Activated CD8-positive, alpha-beta T cell treated with anti-CD3 and anti-CD28 coated beads, Interleukin-2, amount 10 ng/mL, durations not matched to agents 7 days and 5 days (primary cell): ENCODE results near the gene SNCG. TPM values are rescaled to one million over a fixed set of nuclear protein-coding genes. Genes with fewer than 3 reads are reported as not detected.
"Not testable (repeated sequence)": the region's sequence is repeated elsewhere in the genome, so short reads cannot be mapped to it uniquely, and the experiment has no call there.

ENCODE experiments used
- ATAC-seq: fragments of 150-1000 bp; cut with Tn5 transposase; one replicate; pipeline ENCODE4 v1.10.0; 2021; ENCODE audit warnings: moderate library complexity
- CTCF ChIA-PET: fragments of 350-600 bp; sonication (Branson Sonifier 250); formaldehyde crosslinking; loops from one replicate; lab custom pipeline; 2021; ENCODE audit warnings: antibody characterized with exemption; lab: Charles Lee
- POLR2A ChIA-PET: fragments of 350-600 bp; sonication (Branson Sonifier 250); formaldehyde crosslinking; loops from one replicate; lab custom pipeline; 2021; ENCODE audit warnings: antibody characterized with exemption; lab: Charles Lee
- DNase-seq: peaks from one replicate; pipeline ENCODE4 v3.0.0-alpha.2; 2020
- H3K27ac Mint-ChIP-seq: one replicate; pipeline ENCODE4 v1.8.0; 2021; ENCODE audit warnings: mild to moderate bottlenecking, mixed read lengths
- H3K27me3 Mint-ChIP-seq: one replicate; pipeline ENCODE4 v1.8.0; 2021; ENCODE audit warnings: low read depth, mixed read lengths
- H3K36me3 Mint-ChIP-seq: one replicate; pipeline ENCODE4 v1.8.0; 2021; ENCODE audit warnings: low read depth, mixed read lengths
- H3K4me1 Mint-ChIP-seq: one replicate; pipeline ENCODE4 v1.8.0; 2021; ENCODE audit warnings: low read depth, mixed read lengths
- H3K4me3 Mint-ChIP-seq: one replicate; pipeline ENCODE4 v1.8.0; 2021; ENCODE audit warnings: mild to moderate bottlenecking, mixed read lengths
- H3K9me3 Mint-ChIP-seq: one replicate; pipeline ENCODE4 v1.8.0; 2022; ENCODE audit warnings: mixed read lengths; ENCODE audit not compliant: insufficient read depth
- total RNA-seq, 2 experiments: library from RNA; stranded (reverse); gene quantifications; one replicate each; pipeline ENCODE4 v1.2.3, GENCODE V29; 2021

Gene SNCG
- total RNA-seq, 2 experiments from 2014 or later, result not detected

- CTCF ChIA-PET, result interaction anchor here (1.1 to 2.0 kb wide), 10 partner anchors 9 to 38 kb away, joined by 3 to 9 read pairs (median 4); partner anchors contain the start of genes MMRN2 and SNCG
- Mint-ChIP-seq H3K36me3 (no peaks in the 10 kb centered on the region), H3K4me1 (peaks cover under 1% of the 10 kb centered on the region), H3K9me3 (no peaks in the 10 kb centered on the region), H3K27me3 (peaks cover 3% of the 10 kb centered on the region), H3K4me3 (no peak overlapping the region), H3K27ac (no peak overlapping the region)
- DNase-seq (no peak), ATAC-seq (no peak)
- POLR2A ChIA-PET, result interaction anchor here (1.6 kb wide), 1 partner anchor 28 kb away, joined by 3 read pairs; no protein-coding TSS in a partner anchor
Observed at GRCh38 chr10:86938260-86938659, 20.1 kb upstream of the SNCG start.

- H3K27me3 Mint-ChIP-seq, H3K4me3 Mint-ChIP-seq, ATAC-seq, H3K27ac Mint-ChIP-seq, DNase-seq, POLR2A ChIA-PET, H3K9me3 Mint-ChIP-seq, H3K4me1 Mint-ChIP-seq, H3K36me3 Mint-ChIP-seq: not testable (repeated sequence)
- CTCF ChIA-PET, result interaction anchor here (0.6 to 1.2 kb wide), 9 partner anchors 16 to 155 kb away, joined by 3 to 11 read pairs (median 3); partner anchors contain the start of genes ADIRF and SHLD2
Observed at GRCh38 chr10:86940076-86940475, 18.3 kb upstream of the SNCG start.

GRCh38 chr10:86940677-86941076, 17.7 kb upstream of the SNCG start:
- DNase-seq (no peak), ATAC-seq (no peak)
- no peaks in the 10 kb centered on the region for H3K36me3 Mint-ChIP-seq
- H3K4me3 Mint-ChIP-seq, result no peak overlapping the region
- H3K27ac Mint-ChIP-seq, result no peak overlapping the region
- no peaks in the 10 kb centered on the region for H3K9me3 Mint-ChIP-seq
- ChIA-PET CTCF (interaction anchor here (0.7 to 1.1 kb wide), 2 partner anchors 20 to 29 kb away, joined by 3 to 4 read pairs; no protein-coding TSS in a partner anchor), POLR2A (no interaction called here)
- H3K27me3 Mint-ChIP-seq, result peaks cover 3% of the 10 kb centered on the region
- peaks cover 7% of the 10 kb centered on the region for H3K4me1 Mint-ChIP-seq

GRCh38 chr10:86941426-86941825, 17.0 kb upstream of the SNCG start:
- DNase-seq (no peak), ATAC-seq (no peak)
- Mint-ChIP-seq H3K9me3 (no peaks in the 10 kb centered on the region), H3K4me1 (peaks cover 7% of the 10 kb centered on the region), H3K4me3 (no peak overlapping the region), H3K36me3 (no peaks in the 10 kb centered on the region), H3K27me3 (peaks cover 3% of the 10 kb centered on the region), H3K27ac (no peak overlapping the region)
- POLR2A ChIA-PET, result no interaction called here
- CTCF ChIA-PET, result interaction anchor here (0.7 to 1.1 kb wide), 2 partner anchors 19 to 28 kb away, joined by 3 to 4 read pairs; no protein-coding TSS in a partner anchor

GRCh38 chr10:86941991-86942421, 16.4 kb upstream of the SNCG start:
- no peaks in the 10 kb centered on the region for H3K9me3 Mint-ChIP-seq
- DNase-seq, result no peak
- peaks cover 7% of the 10 kb centered on the region for H3K4me1 Mint-ChIP-seq
- peaks cover 7% of the 10 kb centered on the region for H3K27me3 Mint-ChIP-seq
- no peaks in the 10 kb centered on the region for H3K36me3 Mint-ChIP-seq
- H3K27ac Mint-ChIP-seq, result no peak overlapping the region
- ATAC-seq, result no peak
- H3K4me3 Mint-ChIP-seq, result no peak overlapping the region
- POLR2A ChIA-PET, result no interaction called here
- CTCF ChIA-PET, result no interaction called here

GRCh38 chr10:86942441-86943315, 15.7 kb upstream of the SNCG start:
- no peaks in the 10 kb centered on the region for H3K36me3 Mint-ChIP-seq
- POLR2A ChIA-PET, result no interaction called here
- no peak for DNase-seq
- peaks cover 7% of the 10 kb centered on the region for H3K4me1 Mint-ChIP-seq
- no peak overlapping the region for H3K4me3 Mint-ChIP-seq
- H3K27ac Mint-ChIP-seq, result no peak overlapping the region
- no peaks in the 10 kb centered on the region for H3K9me3 Mint-ChIP-seq
- CTCF ChIA-PET, result no interaction called here
- H3K27me3 Mint-ChIP-seq, result peaks cover 4% of the 10 kb centered on the region
- no peak for ATAC-seq

- DNase-seq (no peak), ATAC-seq (no peak)
- POLR2A ChIA-PET, result no interaction called here
Observed at GRCh38 chr10:86943316-86944030, 14.9 kb upstream of the SNCG start.

GRCh38 chr10:86944031-86944419, 14.4 kb upstream of the SNCG start:
- POLR2A ChIA-PET, result no interaction called here
- no peaks in the 10 kb centered on the region for H3K36me3 Mint-ChIP-seq
- no peak overlapping the region for H3K27ac Mint-ChIP-seq
- CTCF ChIA-PET, result no interaction called here
- H3K4me1 Mint-ChIP-seq, result peaks cover 7% of the 10 kb centered on the region
- peaks cover 4% of the 10 kb centered on the region for H3K27me3 Mint-ChIP-seq
- ATAC-seq, result no peak
- DNase-seq, result no peak
- H3K4me3 Mint-ChIP-seq, result no peak overlapping the region
- no peaks in the 10 kb centered on the region for H3K9me3 Mint-ChIP-seq

More at GRCh38 chr10:86943316-86944030, 14.9 kb upstream of the SNCG start:
- Mint-ChIP-seq H3K4me3 (no peak overlapping the region), H3K27me3 (peaks cover 4% of the 10 kb centered on the region), H3K36me3 (no peaks in the 10 kb centered on the region), H3K9me3 (no peaks in the 10 kb centered on the region), H3K27ac (no peak overlapping the region), H3K4me1 (peaks cover 7% of the 10 kb centered on the region)
- CTCF ChIA-PET, result no interaction called here

- H3K27ac Mint-ChIP-seq, result no peak overlapping the region
- no peak for ATAC-seq
- POLR2A ChIA-PET, result no interaction called here
- peaks cover 4% of the 10 kb centered on the region for H3K27me3 Mint-ChIP-seq
- no peak overlapping the region for H3K4me3 Mint-ChIP-seq
- no peak for DNase-seq
- CTCF ChIA-PET, result no interaction called here
- no peaks in the 10 kb centered on the region for H3K9me3 Mint-ChIP-seq
- H3K4me1 Mint-ChIP-seq, result peaks cover 7% of the 10 kb centered on the region
- no peaks in the 10 kb centered on the region for H3K36me3 Mint-ChIP-seq
Observed at GRCh38 chr10:86944471-86944870, 13.9 kb upstream of the SNCG start.

- H3K4me1 Mint-ChIP-seq, result peaks cover 7% of the 10 kb centered on the region
- ChIA-PET CTCF (no interaction called here), POLR2A (no interaction called here)
- H3K27me3 Mint-ChIP-seq, result peaks cover 4% of the 10 kb centered on the region
- no peaks in the 10 kb centered on the region for H3K36me3 Mint-ChIP-seq
- ATAC-seq, result no peak
- H3K27ac Mint-ChIP-seq, result no peak overlapping the region
- no peaks in the 10 kb centered on the region for H3K9me3 Mint-ChIP-seq
- no peak overlapping the region for H3K4me3 Mint-ChIP-seq
- DNase-seq, result no peak
Observed at GRCh38 chr10:86944907-86945306, 13.5 kb upstream of the SNCG start.

- H3K4me1 Mint-ChIP-seq, result peaks cover 10% of the 10 kb centered on the region
- no peaks in the 10 kb centered on the region for H3K9me3 Mint-ChIP-seq
- no peak for ATAC-seq
- peaks cover 4% of the 10 kb centered on the region for H3K27me3 Mint-ChIP-seq
- no peak for DNase-seq
- no peak overlapping the region for H3K27ac Mint-ChIP-seq
- no peaks in the 10 kb centered on the region for H3K36me3 Mint-ChIP-seq
- ChIA-PET POLR2A (no interaction called here), CTCF (no interaction called here)
- H3K4me3 Mint-ChIP-seq, result no peak overlapping the region
Observed at GRCh38 chr10:86945361-86946212, 12.8 kb upstream of the SNCG start.
